GM18909 (cell line): ENCODE measurements around the gene PCDH9.

Experiments used
- ATAC-seq: cut with Tn5 transposase; IDR thresholded peaks from one replicate; pipeline ENCODE4 v1.9.1; 2021; ENCODE audit warnings: mild to moderate bottlenecking; ENCODE audit not compliant: unreplicated experiment, poor library complexity

PCDH9 gene

GRCh38 chr13:66700117-66700601, 530.0 kb downstream of the PCDH9 start:
- ATAC-seq: no peak

- ATAC-seq: no peak
Observed at GRCh38 chr13:66693656-66694055, 536.5 kb downstream of the PCDH9 start.

GRCh38 chr13:66691149-66691548, 539.0 kb downstream of the PCDH9 start:
- no peak for ATAC-seq

GRCh38 chr13:66689628-66690027, 540.5 kb downstream of the PCDH9 start:
- ATAC-seq: no peak

GRCh38 chr13:66689037-66689619, 541.0 kb downstream of the PCDH9 start:
- no peak for ATAC-seq

GRCh38 chr13:66681403-66681802, 548.7 kb downstream of the PCDH9 start:
- ATAC-seq: no peak

- ATAC-seq: no peak
Observed at GRCh38 chr13:66680031-66680430, 550.1 kb downstream of the PCDH9 start.

GRCh38 chr13:66675620-66676019, 554.5 kb downstream of the PCDH9 start:
- ATAC-seq: no peak

GRCh38 chr13:66673401-66673800, 556.7 kb downstream of the PCDH9 start:
- no peak for ATAC-seq

- no peak for ATAC-seq
Observed at GRCh38 chr13:66665991-66666390, 564.1 kb downstream of the PCDH9 start.

GRCh38 chr13:66663711-66664110, 566.4 kb downstream of the PCDH9 start:
- no peak for ATAC-seq

GRCh38 chr13:66663206-66663605, 566.9 kb downstream of the PCDH9 start:
- ATAC-seq: no peak

- no peak for ATAC-seq
Observed at GRCh38 chr13:66661336-66661735, 568.8 kb downstream of the PCDH9 start.

GRCh38 chr13:66660468-66660813, 569.7 kb downstream of the PCDH9 start:
- ATAC-seq: no peak

GRCh38 chr13:66659701-66660467, 570.3 kb downstream of the PCDH9 start:
- peak; percentile 88 for ATAC-seq

- ATAC-seq: no peak
Observed at GRCh38 chr13:66659286-66659685, 570.9 kb downstream of the PCDH9 start.

- ATAC-seq: no peak
Observed at GRCh38 chr13:66657165-66657881, 572.8 kb downstream of the PCDH9 start.

- no peak for ATAC-seq
Observed at GRCh38 chr13:66655847-66656454, 574.2 kb downstream of the PCDH9 start.

GRCh38 chr13:66644855-66645460, 585.2 kb downstream of the PCDH9 start:
- ATAC-seq: no peak

GRCh38 chr13:66640231-66640630, 589.9 kb downstream of the PCDH9 start:
- ATAC-seq: peak; percentile 59

GRCh38 chr13:66639044-66639443, 591.1 kb downstream of the PCDH9 start:
- ATAC-seq: no peak
